ENCODE measurements around the gene NCBP1. TPM values are rescaled to one million over a fixed set of nuclear protein-coding genes. Genes with fewer than 3 reads are reported as not detected.

The NCBP1 gene
- total RNA-seq, 2 experiments from 2014 or later = 42.2 to 43.0 TPM

GRCh38 chr9:97673922-97674321 is 40.3 kb downstream of the NCBP1 start:
- DNase-seq (no peak), ATAC-seq (no peak)
- ChIA-PET CTCF (interaction anchor here (1.1 kb wide), 1 partner anchor 57 kb away, joined by 4 read pairs; no protein-coding TSS in a partner anchor), POLR2A (no interaction called here)
- H3K4me1 Mint-ChIP-seq = peaks cover 9% of the 10 kb centered on the region
- no peak overlapping the region for H3K4me3 Mint-ChIP-seq
- no peaks in the 10 kb centered on the region for H3K9me3 Mint-ChIP-seq (ENCODE audit: low read depth)
- H3K27me3 Mint-ChIP-seq = no peaks in the 10 kb centered on the region
- intact Hi-C loops (cut with DNase I, micrococcal nuclease) = no loop called here
- peaks cover 62% of the 10 kb centered on the region for H3K36me3 Mint-ChIP-seq (ENCODE audit: low read depth)
- peak overlapping the region; percentile 66 for H3K27ac Mint-ChIP-seq

DNA sequence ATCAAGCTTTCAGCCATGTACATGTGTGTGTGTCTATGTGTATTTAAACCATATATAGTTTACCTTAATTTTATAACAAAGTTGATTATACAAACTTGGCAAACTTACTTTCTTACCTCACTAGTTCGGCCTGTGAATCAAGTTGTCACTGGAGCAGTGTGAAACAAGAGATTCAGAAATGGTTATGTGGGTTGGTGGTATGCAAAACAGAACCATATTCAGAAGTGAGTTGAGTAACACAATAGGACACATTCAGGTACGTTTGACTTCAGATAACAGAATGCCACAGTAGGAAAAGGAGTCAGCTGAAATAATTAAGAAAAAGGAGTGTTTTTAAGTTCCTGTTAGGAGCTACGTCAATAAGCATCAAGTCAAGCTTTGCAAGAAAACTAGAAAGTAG is 42.0 kb downstream of the NCBP1 start:
- ChIA-PET CTCF (interaction anchor here (1.0 kb wide), 1 partner anchor 215 kb away, joined by 3 read pairs; no protein-coding TSS in a partner anchor), POLR2A (no interaction called here)
- peaks cover 9% of the 10 kb centered on the region for H3K4me1 Mint-ChIP-seq
- H3K4me3 Mint-ChIP-seq = no peak overlapping the region
- peaks cover 60% of the 10 kb centered on the region for H3K36me3 Mint-ChIP-seq (ENCODE audit: low read depth)
- DNase-seq (no peak), ATAC-seq (peak; percentile 51)
- H3K9me3 Mint-ChIP-seq (ENCODE audit: low read depth) = no peaks in the 10 kb centered on the region
- peak overlapping the region; percentile 22 for H3K27ac Mint-ChIP-seq
- intact Hi-C loops (cut with DNase I, micrococcal nuclease) = no loop called here
- H3K27me3 Mint-ChIP-seq = no peaks in the 10 kb centered on the region

GRCh38 chr9:97682242-97682641 is 48.6 kb downstream of the NCBP1 start:
- intact Hi-C loops (cut with DNase I, micrococcal nuclease) = no loop called here
- Mint-ChIP-seq H3K27me3 (no peaks in the 10 kb centered on the region), H3K27ac (peak overlapping the region; percentile 38), H3K4me3 (no peak overlapping the region), H3K4me1 (peaks cover 3% of the 10 kb centered on the region), H3K36me3 (ENCODE audit: low read depth) (peaks cover 37% of the 10 kb centered on the region), H3K9me3 (ENCODE audit: low read depth) (no peaks in the 10 kb centered on the region)
- ATAC-seq (no peak), DNase-seq (no peak)
- ChIA-PET CTCF (interaction anchor here (0.8 kb wide), 1 partner anchor 208 kb away, joined by 3 read pairs; no protein-coding TSS in a partner anchor), POLR2A (interaction anchor here (0.6 kb wide), 1 partner anchor 49 kb away, joined by 3 read pairs; the partner anchor contains the start of gene TSTD2)

- ChIA-PET CTCF (interaction anchor here (1.0 to 1.3 kb wide), 2 partner anchors 9 to 73 kb away, joined by 3 to 4 read pairs; no protein-coding TSS in a partner anchor), POLR2A (no interaction called here)
- H3K36me3 Mint-ChIP-seq (ENCODE audit: low read depth) = peaks cover 37% of the 10 kb centered on the region
- no peak overlapping the region for H3K4me3 Mint-ChIP-seq
- H3K27ac Mint-ChIP-seq = no peak overlapping the region
- peaks cover 2% of the 10 kb centered on the region for H3K4me1 Mint-ChIP-seq
- H3K9me3 Mint-ChIP-seq (ENCODE audit: low read depth) = no peaks in the 10 kb centered on the region
- intact Hi-C loops (cut with DNase I, micrococcal nuclease) = no loop called here
- H3K27me3 Mint-ChIP-seq = no peaks in the 10 kb centered on the region
- ATAC-seq = no peak
- no peak for DNase-seq
These were observed 55.0 kb downstream of the NCBP1 start for GRCh38 chr9:97688654-97689053.

DNA sequence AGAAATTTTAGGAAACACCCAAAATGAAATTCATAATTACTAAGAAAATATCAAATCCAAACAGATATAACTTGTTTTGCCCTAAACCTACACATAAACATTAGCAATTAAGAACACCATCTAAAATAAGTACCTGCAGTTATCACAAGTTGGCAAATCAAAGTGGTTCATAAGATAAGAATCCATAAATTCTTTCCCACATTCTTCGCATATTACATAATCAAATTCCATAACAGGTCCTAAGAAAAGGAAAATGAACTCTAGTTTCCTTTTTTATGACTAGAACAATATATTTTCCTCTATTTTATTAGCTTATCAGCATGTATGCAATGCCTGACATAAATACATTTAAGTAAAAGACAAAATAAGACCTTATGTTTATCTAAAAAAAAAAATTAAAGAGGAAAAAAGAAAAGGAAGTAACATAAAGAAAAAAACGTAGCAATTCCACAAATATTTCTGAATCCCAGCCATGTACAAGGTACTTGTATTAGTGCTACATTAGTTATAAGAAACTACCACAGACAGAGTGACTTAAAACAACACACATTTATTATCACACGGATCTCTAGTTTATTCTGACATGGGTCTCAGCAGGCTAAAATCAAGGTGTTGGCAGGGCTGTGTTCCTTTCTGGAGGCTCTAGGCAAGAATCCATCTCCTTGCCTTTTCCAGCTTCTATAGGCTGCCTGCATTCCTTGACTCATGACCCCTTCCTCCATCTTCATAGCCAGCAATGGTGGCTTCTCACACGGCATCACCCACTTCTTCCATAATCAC is 56.0 kb downstream of the NCBP1 start:
- Mint-ChIP-seq H3K36me3 (ENCODE audit: low read depth) (peaks cover 32% of the 10 kb centered on the region), H3K4me3 (no peak overlapping the region), H3K27me3 (no peaks in the 10 kb centered on the region), H3K9me3 (ENCODE audit: low read depth) (no peaks in the 10 kb centered on the region), H3K4me1 (peaks cover 12% of the 10 kb centered on the region), H3K27ac (no peak overlapping the region)
- ChIA-PET POLR2A (interaction anchor here (0.6 to 0.7 kb wide), 2 partner anchors 8 to 49 kb away, joined by 3 to 4 read pairs; no protein-coding TSS in a partner anchor), CTCF (interaction anchor here (0.7 to 1.0 kb wide), 3 partner anchors 74 to 1228 kb away, joined by 3 read pairs; no protein-coding TSS in a partner anchor)
- intact Hi-C loops (cut with DNase I, micrococcal nuclease) = loop anchor here (10.0 kb wide), 3 partner anchors 295 to 565 kb away; partner anchors contain the start of genes ANP32B (in 1 of the 2) and TBC1D2 (in 1 of the 2)
- no peak for ATAC-seq
- no peak for DNase-seq

GRCh38 chr9:97694769-97695168 is 61.1 kb downstream of the NCBP1 start:
- intact Hi-C loops (cut with DNase I, micrococcal nuclease) = loop anchor here (5.0 to 10.0 kb wide), 5 partner anchors 208 to 563 kb away; partner anchors contain the start of genes TBC1D2 (in 2 of the 2) and ANP32B (in 1 of the 2)
- CTCF ChIA-PET = no interaction called here
- no peak for DNase-seq
- H3K36me3 Mint-ChIP-seq (ENCODE audit: low read depth) = peaks cover 19% of the 10 kb centered on the region
- POLR2A ChIA-PET = interaction anchor here (2.3 kb wide), 1 partner anchor 61 kb away, joined by 7 read pairs; the partner anchor contains the start of genes NCBP1 and TSTD2
- peak overlapping the region; percentile 38 for H3K27ac Mint-ChIP-seq
- ATAC-seq = no peak
- H3K27me3 Mint-ChIP-seq = no peaks in the 10 kb centered on the region
- H3K9me3 Mint-ChIP-seq (ENCODE audit: low read depth) = no peaks in the 10 kb centered on the region
- peak overlapping the region; percentile 81 for H3K4me3 Mint-ChIP-seq
- peaks cover 43% of the 10 kb centered on the region for H3K4me1 Mint-ChIP-seq

DNA sequence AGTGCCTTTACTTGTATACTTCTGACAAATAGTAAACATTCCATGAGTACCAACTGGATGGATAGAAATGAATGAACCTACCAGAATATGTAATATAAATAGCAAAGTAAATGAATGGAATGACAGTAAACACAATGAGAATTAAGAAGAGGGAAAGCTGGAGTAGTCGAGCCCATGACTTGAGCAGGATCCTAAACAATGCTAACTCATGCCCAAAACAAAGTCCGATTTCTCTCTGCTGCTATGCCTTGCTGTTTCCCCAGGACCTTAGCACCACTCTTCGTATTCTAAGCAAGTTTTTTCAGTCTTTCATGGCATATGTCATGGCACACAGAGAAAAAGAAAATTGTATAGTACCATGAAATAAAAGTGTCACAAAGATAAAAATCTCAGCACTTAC is 61.8 kb downstream of the NCBP1 start:
- ChIA-PET CTCF (interaction anchor here (0.8 to 1.2 kb wide), 4 partner anchors 11 to 283 kb away, joined by 3 to 5 read pairs (median 4); no protein-coding TSS in a partner anchor), POLR2A (interaction anchor here (2.3 kb wide), 1 partner anchor 62 kb away, joined by 7 read pairs; the partner anchor contains the start of genes NCBP1 and TSTD2)
- H3K36me3 Mint-ChIP-seq (ENCODE audit: low read depth) = peaks cover 13% of the 10 kb centered on the region
- no peaks in the 10 kb centered on the region for H3K9me3 Mint-ChIP-seq (ENCODE audit: low read depth)
- ATAC-seq (no peak), DNase-seq (no peak)
- intact Hi-C loops (cut with DNase I, micrococcal nuclease) = loop anchor here (5.0 to 10.0 kb wide), 5 partner anchors 207 to 562 kb away; partner anchors contain the start of genes TBC1D2 (in 2 of the 2) and ANP32B (in 1 of the 2)
- H3K4me3 Mint-ChIP-seq = peak overlapping the region; percentile 81
- H3K27ac Mint-ChIP-seq = peak overlapping the region; percentile 92
- peaks cover 43% of the 10 kb centered on the region for H3K4me1 Mint-ChIP-seq
- H3K27me3 Mint-ChIP-seq = no peaks in the 10 kb centered on the region

GRCh38 chr9:97695995-97696802 is 62.6 kb downstream of the NCBP1 start:
- H3K27ac Mint-ChIP-seq = peak overlapping the region; percentile 92
- CTCF ChIA-PET = interaction anchor here (0.8 to 2.0 kb wide), 8 partner anchors 10 to 299 kb away, joined by 3 to 10 read pairs (median 4); partner anchors contain the start of genes NCBP1 and TSTD2
- peaks cover 8% of the 10 kb centered on the region for H3K36me3 Mint-ChIP-seq (ENCODE audit: low read depth)
- no peaks in the 10 kb centered on the region for H3K27me3 Mint-ChIP-seq
- no peaks in the 10 kb centered on the region for H3K9me3 Mint-ChIP-seq (ENCODE audit: low read depth)
- intact Hi-C loops (cut with DNase I, micrococcal nuclease) = loop anchor here (2.0 to 10.0 kb wide), 8 partner anchors 206 to 841 kb away; partner anchors contain the start of genes TBC1D2 (in 2 of the 2), ANP32B (in 1 of the 2), NANS (in 1 of the 2) and TDRD7 (in 1 of the 2)
- POLR2A ChIA-PET = interaction anchor here (0.6 to 2.3 kb wide), 3 partner anchors 47 to 152 kb away, joined by 3 to 10 read pairs (median 7); partner anchors contain the start of genes NCBP1 and TSTD2
- H3K4me1 Mint-ChIP-seq = peaks cover 43% of the 10 kb centered on the region
- peak overlapping the region; percentile 81 for H3K4me3 Mint-ChIP-seq
- peak; percentile 38 for ATAC-seq
- DNase-seq = no peak

DNA sequence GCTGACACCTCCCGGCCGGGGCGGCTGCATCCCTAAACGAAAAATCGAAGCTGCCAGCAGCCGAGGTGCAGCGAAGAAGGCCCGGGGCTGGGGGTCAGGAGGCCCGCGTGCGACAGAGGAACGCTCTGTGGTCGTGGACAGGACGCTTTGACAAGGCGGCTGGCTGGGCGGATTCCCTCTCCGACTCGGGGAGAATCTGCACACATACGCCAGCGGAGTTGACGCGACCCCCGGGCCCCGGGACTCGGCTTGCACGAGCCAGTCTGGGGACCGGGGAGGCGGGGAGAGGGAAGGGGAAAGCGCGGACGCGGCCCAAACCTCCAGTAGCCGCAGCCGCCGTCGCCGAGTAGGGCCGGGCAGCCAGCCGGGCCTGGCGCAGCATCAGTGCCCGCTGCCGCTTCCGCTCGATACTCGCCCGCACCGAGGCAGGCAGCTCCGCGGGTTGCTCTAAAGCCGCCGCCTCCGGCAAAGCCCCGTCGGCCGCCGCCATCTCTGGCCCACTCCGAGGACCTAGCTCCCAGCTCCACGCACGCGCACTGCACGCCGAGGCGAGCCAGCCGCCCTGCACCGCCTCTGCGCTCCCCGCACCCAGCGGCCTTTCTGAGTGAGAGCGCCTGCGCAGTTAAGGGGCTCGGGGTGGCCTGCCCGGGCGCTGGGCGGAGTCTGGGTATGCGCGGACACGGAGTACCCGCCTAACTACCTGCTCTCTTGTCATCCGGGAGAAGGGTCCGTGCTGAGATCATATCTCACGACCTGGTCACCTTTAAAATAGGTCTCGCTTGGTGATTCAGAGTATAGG is 63.4 kb downstream of the NCBP1 start, which contains the start of gene XPA:
TSS of gene XPA (minus strand) at position 538 of the 799 bp plus-strand sequence. CDS start at position 490, 48 bp downstream.
- POLR2A ChIA-PET = interaction anchor here (0.6 to 2.3 kb wide), 5 partner anchors 46 to 551 kb away, joined by 3 to 10 read pairs (median 4); partner anchors contain the start of genes NCBP1 and TSTD2
- intact Hi-C loops (cut with DNase I, micrococcal nuclease) = loop anchor here (1.0 to 10.0 kb wide), 12 partner anchors 64 to 842 kb away; partner anchors contain the start of genes ANP32B (in 2 of the 2), NCBP1 (in 2 of the 2), TBC1D2 (in 2 of the 2) and TSTD2 (in 2 of the 2)
- no peaks in the 10 kb centered on the region for H3K9me3 Mint-ChIP-seq (ENCODE audit: low read depth)

More for the DNA sequence above, 63.4 kb downstream of the NCBP1 start, which contains the start of gene XPA:
- H3K27me3 Mint-ChIP-seq = peaks cover 2% of the 10 kb centered on the region
- CTCF ChIA-PET = interaction anchor here (0.5 to 2.0 kb wide), 9 partner anchors 9 to 338 kb away, joined by 3 to 10 read pairs (median 3); partner anchors contain the start of genes NCBP1 and TSTD2
- peaks cover 8% of the 10 kb centered on the region for H3K36me3 Mint-ChIP-seq (ENCODE audit: low read depth)
- ATAC-seq (peak; percentile 95), DNase-seq (peak; percentile 98)
- peak within 1 kb of the TSS; percentile 81 for H3K4me3 Mint-ChIP-seq
- H3K27ac Mint-ChIP-seq = peak within 1 kb of the TSS; percentile 92
- peaks cover 45% of the 10 kb centered on the region for H3K4me1 Mint-ChIP-seq
